Eye (tissue), 1 donor: ENCODE results near the gene GOLGA8A.
"Not testable (repeated sequence)": the region's sequence is repeated elsewhere in the genome, so short reads cannot be mapped to it uniquely, and the experiment has no call there.

Experiments used
- DNase-seq: peaks from one replicate; pipeline ENCODE4 v3.0.0-alpha.2; 2015

Gene GOLGA8A

GRCh38 chr15:34408973-34409372 lies 28.6 kb downstream of the GOLGA8A start:
- DNase-seq = not testable (repeated sequence)

GRCh38 chr15:34403899-34404298 lies 33.7 kb downstream of the GOLGA8A start:
- DNase-seq = not testable (repeated sequence)

GRCh38 chr15:34403160-34403598 lies 34.4 kb downstream of the GOLGA8A start:
- not testable (repeated sequence) for DNase-seq

- not testable (repeated sequence) for DNase-seq
Measured at GRCh38 chr15:34397637-34398259, 39.9 kb downstream of the GOLGA8A start.

GRCh38 chr15:34392981-34393380 lies 44.6 kb downstream of the GOLGA8A start:
- DNase-seq = not testable (repeated sequence)

- DNase-seq = not testable (repeated sequence)
Measured at GRCh38 chr15:34389594-34390086, 48.0 kb downstream of the GOLGA8A start.
